NCI-H510A (cell line): ENCODE measurements around the gene PTPRC.
"Not testable (repeated sequence)": the region's sequence is repeated elsewhere in the genome, so short reads cannot be mapped to it uniquely, and the experiment has no call there.

ENCODE experiments used
- DNase-seq: peaks from one replicate; lab custom pipeline; 2025; lab: John Stamatoyannopoulos, UW

PTPRC gene

GRCh38 chr1:198638894-198639635 is at the start of gene PTPRC:
Gene PTPRC (plus strand): TSS chr1:198639040. CDS start chr1:198639269, 229 bp downstream.
- no peak for DNase-seq

DNA sequence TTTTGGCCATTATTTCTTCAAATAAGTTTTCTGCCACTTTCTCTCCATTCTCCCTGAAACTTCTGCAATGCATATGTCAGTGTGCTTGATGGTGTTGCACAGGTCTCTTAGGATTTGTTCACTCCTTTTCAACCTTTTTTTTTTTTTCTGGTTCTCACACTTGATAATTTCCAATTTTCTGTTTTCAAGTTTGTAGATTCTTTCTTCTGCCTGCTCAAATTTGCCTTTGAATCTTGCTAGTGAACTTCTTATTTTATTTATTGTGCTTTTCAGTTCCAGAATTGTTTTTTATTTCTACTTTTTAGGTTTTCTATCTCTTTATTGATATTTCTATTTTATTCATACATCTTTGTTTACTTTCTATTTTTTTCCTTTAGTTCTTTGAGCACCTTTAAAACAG is 48.4 kb upstream of the PTPRC start:
- no peak for DNase-seq

- DNase-seq, result no peak
Observed at GRCh38 chr1:198595765-198596164, 43.1 kb upstream of the PTPRC start.

DNA sequence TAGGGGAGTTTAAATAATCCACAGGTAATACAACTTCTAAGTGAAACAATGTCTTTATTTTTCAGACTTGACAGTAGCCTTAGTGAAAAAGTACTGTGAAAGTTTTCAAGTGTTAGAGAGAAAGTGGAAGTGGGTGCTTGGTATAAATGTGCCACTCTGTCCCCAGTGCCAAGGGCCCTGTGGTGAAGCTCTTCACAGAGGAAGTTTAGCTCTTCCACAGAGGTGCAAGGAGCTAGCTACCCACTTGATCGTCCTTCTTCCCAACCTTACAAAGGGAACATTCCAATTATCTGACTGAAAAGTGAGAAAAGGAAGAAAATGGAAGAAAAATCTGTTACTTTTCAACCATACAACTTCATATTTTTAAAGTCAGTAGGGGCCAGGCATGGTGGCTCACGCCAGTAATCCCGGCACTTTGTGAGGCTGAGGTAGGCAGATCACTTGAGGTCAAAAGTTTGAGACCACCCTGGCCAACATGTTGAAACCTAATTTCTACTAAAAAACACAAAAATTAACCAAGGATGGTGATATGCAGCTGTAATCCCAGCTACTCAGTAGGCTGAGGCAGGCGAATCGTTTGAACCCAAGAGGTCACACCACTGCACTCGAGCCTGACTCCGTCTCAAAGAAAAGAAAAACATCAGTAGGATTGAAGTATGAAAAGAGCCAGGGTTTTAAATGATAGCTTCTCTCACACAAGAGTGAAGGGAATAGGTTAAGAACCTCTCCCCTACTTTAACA is 41.0 kb upstream of the PTPRC start:
- DNase-seq, result no peak

DNA sequence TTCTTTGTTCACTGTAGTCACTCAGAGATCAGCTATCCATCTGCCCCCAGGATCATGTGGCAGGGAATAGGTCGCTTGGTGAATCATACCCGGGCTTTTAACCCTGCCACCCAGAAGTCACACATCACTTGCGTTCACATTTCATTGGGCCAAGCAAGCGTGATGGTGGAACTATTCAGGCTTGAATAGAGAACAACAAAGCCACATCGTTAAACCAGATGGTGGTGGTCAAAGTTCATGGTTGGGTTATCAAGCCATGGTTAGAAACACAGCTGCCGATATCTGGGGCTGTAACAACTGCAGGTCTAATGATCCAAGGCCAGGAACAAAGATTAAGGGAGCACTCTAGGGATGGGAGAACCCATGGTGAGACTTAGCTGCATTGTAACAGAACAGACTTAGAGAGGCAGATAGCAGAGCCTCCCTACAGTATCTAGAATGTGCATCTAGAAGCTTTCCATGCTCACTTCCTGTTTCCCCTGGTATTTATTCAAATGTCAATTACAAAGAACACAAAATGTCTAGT is 40.0 kb upstream of the PTPRC start:
- no peak for DNase-seq

DNA sequence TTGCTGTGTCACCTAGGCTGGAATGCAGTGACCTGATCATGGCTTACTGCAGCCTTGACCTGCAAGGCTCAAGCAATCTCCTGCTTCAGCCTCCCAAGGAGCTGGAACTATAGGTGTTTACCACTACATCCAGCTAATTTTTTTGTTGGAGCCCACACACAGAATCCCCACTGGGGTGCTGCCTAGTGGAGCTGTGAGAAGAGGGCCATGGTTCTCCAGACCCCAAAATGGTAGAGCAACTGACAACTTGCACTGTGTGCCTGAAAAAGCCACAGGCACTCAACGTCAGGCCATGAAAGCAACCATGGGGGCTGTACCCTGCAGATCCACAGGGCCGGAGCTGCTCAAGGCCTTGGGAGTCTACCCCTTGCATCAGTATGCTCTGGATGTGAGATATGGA is 39.1 kb upstream of the PTPRC start:
- no peak for DNase-seq

- DNase-seq, result no peak
Observed at GRCh38 chr1:198600906-198601305, 37.9 kb upstream of the PTPRC start.

DNA sequence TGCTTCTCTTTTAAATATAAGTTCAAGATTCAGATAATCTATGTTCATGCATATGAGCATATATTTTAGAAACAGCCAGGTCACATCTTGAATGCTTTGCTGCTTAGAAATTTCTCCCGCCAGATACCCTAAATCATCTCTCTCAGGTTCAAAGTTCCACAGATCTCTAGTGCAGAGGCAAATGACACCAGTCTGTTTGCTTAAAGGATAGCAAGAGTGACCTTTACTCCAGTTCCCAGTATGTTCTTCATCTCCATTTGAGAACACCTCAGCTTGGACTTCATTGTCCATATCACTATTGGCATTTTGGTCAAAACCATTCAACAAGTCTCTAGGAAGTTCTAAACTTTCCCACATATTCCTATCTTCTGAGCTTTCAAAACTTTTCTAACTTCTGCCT is 37.5 kb upstream of the PTPRC start:
- not testable (repeated sequence) for DNase-seq

DNA sequence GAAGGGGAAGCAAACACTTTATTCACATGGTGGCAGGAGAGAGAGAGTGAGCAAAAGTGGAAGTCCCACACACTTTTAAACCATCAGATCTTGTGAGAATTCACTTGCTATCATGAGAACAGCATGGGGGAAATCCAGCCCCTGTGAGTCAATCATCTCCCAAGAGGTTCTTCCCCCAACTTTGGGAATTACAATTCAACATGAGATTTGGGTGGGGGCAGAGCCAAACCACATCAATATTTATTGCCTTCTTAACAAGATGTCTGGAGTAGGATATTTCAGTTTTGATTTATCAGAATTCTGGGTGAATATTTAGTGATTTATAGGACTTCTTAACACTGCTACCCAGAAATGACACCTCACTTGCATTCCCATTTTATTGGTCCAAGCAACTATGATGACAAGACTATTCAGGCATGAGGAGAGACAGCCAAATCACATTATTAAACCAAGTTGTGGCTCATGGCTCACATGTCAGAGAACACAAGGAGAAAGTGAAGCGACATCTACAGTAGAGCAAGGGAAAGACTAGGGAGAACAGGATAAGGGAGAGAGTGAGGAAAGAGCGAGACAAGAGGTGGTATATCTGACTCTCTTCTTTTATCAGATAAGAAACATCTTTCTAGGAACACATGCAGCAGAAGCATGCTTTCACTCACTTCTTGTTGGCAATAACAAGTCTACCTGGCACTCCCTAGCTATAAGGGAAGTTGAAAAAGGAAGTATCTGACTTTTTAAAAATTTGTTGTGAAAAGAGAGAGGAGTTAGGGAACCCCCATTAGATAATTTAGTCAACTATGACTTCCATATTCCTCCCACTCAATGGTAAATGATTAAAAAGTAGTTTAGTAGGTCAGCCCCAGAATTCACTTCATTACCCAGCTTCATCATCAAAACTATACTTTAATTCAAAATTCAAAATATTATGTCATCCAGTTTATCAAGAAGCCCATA is 36.6 kb upstream of the PTPRC start:
- no peak for DNase-seq

- no peak for DNase-seq
Observed at GRCh38 chr1:198604975-198605374, 33.9 kb upstream of the PTPRC start.

DNA sequence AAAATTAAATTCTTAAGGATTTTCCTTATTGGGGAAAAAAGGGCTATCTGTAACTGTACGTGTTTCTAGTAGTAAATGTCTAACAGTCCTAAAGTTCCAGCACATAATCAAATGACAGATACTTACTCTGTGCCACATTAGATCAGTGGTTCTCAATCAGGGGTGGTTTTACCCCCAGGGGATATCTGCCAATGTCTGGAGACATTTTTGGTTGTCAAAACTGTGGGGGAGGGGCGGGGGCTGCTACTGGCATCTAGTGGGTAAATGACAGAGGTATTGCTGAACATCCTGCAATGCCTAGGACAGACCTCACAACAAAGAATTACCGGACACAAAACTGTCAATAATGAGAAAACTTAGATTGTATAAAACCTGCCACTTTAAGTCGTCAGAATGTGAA is 33.4 kb upstream of the PTPRC start:
- DNase-seq, result no peak

- no peak for DNase-seq
Observed at GRCh38 chr1:198606020-198606438, 32.8 kb upstream of the PTPRC start.

- DNase-seq, result no peak
Observed at GRCh38 chr1:198607714-198608113, 31.1 kb upstream of the PTPRC start.

DNA sequence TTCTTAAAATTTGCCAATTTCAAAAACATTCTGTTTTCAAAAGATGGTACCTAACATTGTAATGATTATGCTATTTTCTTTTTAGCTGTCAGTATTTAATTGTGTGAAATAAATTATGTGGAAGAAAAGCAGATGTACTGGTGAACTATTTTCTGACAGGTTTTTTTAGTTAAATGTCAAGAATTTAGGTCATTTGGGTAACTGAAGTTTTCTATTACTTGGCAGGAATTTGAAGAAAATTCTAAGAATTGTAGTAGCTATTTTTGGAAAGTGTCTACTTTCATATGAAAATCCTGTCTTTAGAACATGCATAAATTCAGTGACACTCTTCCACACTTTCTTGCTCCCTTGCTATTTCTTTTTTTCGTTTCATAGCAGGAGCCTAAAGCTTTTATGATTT is 28.5 kb upstream of the PTPRC start:
- no peak for DNase-seq

DNA sequence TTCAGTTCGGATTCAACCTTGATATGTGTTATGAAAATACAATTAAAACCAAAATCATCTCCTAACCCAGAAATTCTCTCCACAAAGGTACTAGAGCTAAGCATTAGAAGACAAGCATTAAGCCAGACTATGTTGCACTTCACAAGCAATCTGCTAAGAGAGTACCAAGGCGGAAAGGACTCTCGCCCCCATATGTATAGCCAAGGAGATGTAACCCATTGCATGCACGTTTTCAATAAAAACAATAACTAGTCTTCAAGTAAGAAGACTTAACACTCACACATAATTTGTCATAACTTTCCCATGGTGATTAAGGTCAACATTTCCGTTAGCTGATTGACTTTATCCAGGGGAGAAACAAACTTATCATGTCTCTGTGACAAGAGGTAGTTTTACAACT is 27.6 kb upstream of the PTPRC start:
- DNase-seq, result no peak

GRCh38 chr1:198612471-198613260 is 26.2 kb upstream of the PTPRC start:
- DNase-seq, result no peak

GRCh38 chr1:198617406-198617805 is 21.4 kb upstream of the PTPRC start:
- no peak for DNase-seq

GRCh38 chr1:198619375-198620140 is 19.3 kb upstream of the PTPRC start:
- no peak for DNase-seq

DNA sequence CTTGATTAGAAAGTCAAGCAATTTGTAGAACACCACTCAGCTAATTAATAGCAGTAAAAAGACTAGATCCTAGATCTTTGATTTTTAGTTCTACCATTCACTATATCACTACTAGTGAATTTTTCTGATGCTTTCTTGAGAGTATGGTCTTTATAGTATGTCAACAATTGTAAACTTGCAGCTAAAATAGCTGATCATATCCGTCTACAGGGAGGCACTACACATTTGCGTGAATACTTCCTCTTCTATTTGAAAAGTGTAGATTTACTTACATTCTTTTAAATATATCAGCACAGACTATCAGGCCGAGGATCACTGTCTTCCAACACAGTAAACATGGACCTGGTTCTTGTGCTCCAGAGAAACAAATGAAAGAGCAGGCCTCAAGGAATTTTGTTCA is 18.6 kb upstream of the PTPRC start:
- DNase-seq, result no peak

- no peak for DNase-seq
Observed at GRCh38 chr1:198620951-198621824, 17.7 kb upstream of the PTPRC start.
